ENCODE measurements around the gene EEF2K. TPM values are rescaled to one million over a fixed set of nuclear protein-coding genes. Genes with fewer than 3 reads are reported as not detected.
A peak's percentile ranks its signal among the peaks of the same experiment; 100 is the strongest.

Gene EEF2K
- total and polyA plus RNA-seq, 4 donors = 5.6 to 40.8 (median 17.4) TPM

DNA sequence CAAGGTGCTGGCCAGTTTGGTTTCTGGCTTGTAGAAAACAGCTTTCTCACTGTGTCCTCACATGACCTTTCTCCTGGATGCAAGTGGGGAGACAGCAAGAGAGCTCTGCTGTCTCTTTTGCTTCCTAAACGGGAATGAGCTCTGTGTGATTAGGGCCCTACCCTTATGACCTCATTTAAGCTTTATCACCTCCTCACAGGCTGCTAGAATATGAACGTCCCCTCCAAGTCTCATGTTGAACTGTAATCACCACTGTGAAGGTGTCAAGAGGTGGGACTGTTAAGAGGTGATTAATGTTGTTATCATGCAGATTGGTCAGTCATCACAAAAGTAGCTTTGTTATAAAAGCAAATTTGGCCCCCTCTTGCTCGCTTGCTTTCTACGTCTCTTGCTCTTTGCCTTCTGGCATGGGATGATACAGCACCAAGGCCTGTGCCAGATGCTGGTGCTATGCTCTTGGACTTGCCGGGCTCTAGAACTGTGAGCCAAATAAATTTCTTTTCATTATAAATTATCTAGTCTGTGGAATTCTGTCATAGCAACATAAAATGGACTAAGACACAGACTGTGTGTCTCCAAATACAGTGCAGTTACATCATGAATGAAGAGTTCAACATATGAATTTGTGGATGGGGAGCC is 76.3 kb downstream of the EEF2K start:
- peaks cover 0 to 12% (median 0%) of the 10 kb centered on the region in 5 donors for H3K4me1 ChIP-seq (ENCODE audit: control insufficient read depth in 5 of 5, insufficient read depth in 5 of 5, low read length in 5 of 5)
- ATAC-seq (ENCODE audit: insufficient read depth, low FRiP score) = no peak
- no peaks in the 10 kb centered on the region for H3K9me3 ChIP-seq (ENCODE audit: control insufficient read depth in 4 of 4, insufficient read depth in 3 of 4, low read length in 3 of 4)
- 88% methylated on average over 5 of the region's 5 CpGs for WGBS, 2 donors
- DNase-seq = no peak
- no peak overlapping the region for H3K27ac ChIP-seq (ENCODE audit: low read depth in 1 of 2, low read length in 1 of 2)
- H3K36me3 ChIP-seq (ENCODE audit: control insufficient read depth in 4 of 4, insufficient read depth in 4 of 4, low read length in 4 of 4) = peaks cover 20 to 33% (median 27%) of the 10 kb centered on the region in 4 donors
- H3K27me3 ChIP-seq (ENCODE audit: control insufficient read depth in 3 of 3, insufficient read depth in 3 of 3, low read length in 2 of 3) = no peaks in the 10 kb centered on the region
- no peak for TF ChIP-seq CTCF (IDR thresholded peaks at IDR 0.05; ENCODE audit: control extremely low read depth, extremely low read depth)
- H3K9ac ChIP-seq (ENCODE audit: insufficient read depth in 1 of 2, low read length in 2 of 2) = no peak overlapping the region
- H3K4me3 ChIP-seq = no peak overlapping the region

- peaks cover 16 to 29% (median 23%) of the 10 kb centered on the region in 4 donors for H3K36me3 ChIP-seq (ENCODE audit: control insufficient read depth in 4 of 4, insufficient read depth in 4 of 4, low read length in 4 of 4)
- H3K9me3 ChIP-seq (ENCODE audit: control insufficient read depth in 4 of 4, insufficient read depth in 3 of 4, low read length in 3 of 4) = no peaks in the 10 kb centered on the region
- WGBS, 2 donors = 72 to 76% methylated on average over 9 of the region's 9 CpGs
- H3K27me3 ChIP-seq (ENCODE audit: control insufficient read depth in 3 of 3, insufficient read depth in 3 of 3, low read length in 2 of 3) = no peaks in the 10 kb centered on the region
- no peak for ATAC-seq (ENCODE audit: insufficient read depth, low FRiP score)
- peaks cover 0 to 12% (median 0%) of the 10 kb centered on the region in 5 donors for H3K4me1 ChIP-seq (ENCODE audit: control insufficient read depth in 5 of 5, insufficient read depth in 5 of 5, low read length in 5 of 5)
- DNase-seq = peak; percentile 38 to 72 (median 44)
- H3K9ac ChIP-seq (ENCODE audit: insufficient read depth in 1 of 2, low read length in 2 of 2) = no peak overlapping the region
- H3K27ac ChIP-seq (ENCODE audit: low read depth in 1 of 2, low read length in 1 of 2) = no peak overlapping the region
- no peak overlapping the region for H3K4me3 ChIP-seq
- TF ChIP-seq CTCF (IDR thresholded peaks at IDR 0.05; ENCODE audit: control extremely low read depth, extremely low read depth) = no peak
These were observed 78.6 kb downstream of the EEF2K start for GRCh38 chr16:22284637-22285036.

DNA sequence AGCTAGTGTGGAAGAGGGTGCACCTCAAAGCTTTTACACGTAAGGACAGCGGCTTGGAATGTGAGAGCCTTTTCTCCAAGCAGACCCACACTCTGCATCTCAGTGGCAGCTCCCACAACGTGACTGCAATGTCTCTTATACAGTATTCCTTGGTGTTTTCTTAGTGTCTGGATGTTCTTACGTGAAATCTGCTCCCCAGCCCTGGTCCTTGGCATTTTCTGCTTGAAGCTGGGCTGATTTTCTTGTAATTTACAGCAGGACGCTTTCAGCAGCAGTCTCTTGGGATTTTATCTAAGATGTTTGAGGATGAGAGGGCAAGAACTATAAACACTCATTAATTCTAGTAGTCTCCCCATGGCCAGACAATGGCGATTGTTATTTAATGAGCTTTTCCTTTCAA is 79.0 kb downstream of the EEF2K start:
- Histone ChIP-seq H3K9ac (ENCODE audit: insufficient read depth in 1 of 2, low read length in 2 of 2) (no peak overlapping the region), H3K36me3 (ENCODE audit: control insufficient read depth in 4 of 4, insufficient read depth in 4 of 4, low read length in 4 of 4) (peaks cover 13 to 29% (median 20%) of the 10 kb centered on the region in 4 donors), H3K9me3 (ENCODE audit: control insufficient read depth in 4 of 4, insufficient read depth in 3 of 4, low read length in 3 of 4) (no peaks in the 10 kb centered on the region), H3K27ac (ENCODE audit: low read depth in 1 of 2, low read length in 1 of 2) (no peak overlapping the region), H3K4me3 (no peak overlapping the region), H3K27me3 (ENCODE audit: control insufficient read depth in 3 of 3, insufficient read depth in 3 of 3, low read length in 2 of 3) (no peaks in the 10 kb centered on the region), H3K4me1 (ENCODE audit: control insufficient read depth in 5 of 5, insufficient read depth in 5 of 5, low read length in 5 of 5) (peaks cover 0 to 12% (median 0%) of the 10 kb centered on the region in 5 donors)
- no peak for TF ChIP-seq CTCF (IDR thresholded peaks at IDR 0.05; ENCODE audit: control extremely low read depth, extremely low read depth)
- no peak for ATAC-seq (ENCODE audit: insufficient read depth, low FRiP score)
- peak; percentile 18 to 67 (median 62) for DNase-seq
- 73 to 81% methylated on average over 6 of the region's 6 CpGs for WGBS, 2 donors

GRCh38 chr16:22291020-22291419 is 84.9 kb downstream of the EEF2K start:
- no peak overlapping the region for H3K4me3 ChIP-seq
- H3K9ac ChIP-seq (ENCODE audit: insufficient read depth in 1 of 2, low read length in 2 of 2) = no peak overlapping the region
- no peak for ATAC-seq (ENCODE audit: insufficient read depth, low FRiP score)
- DNase-seq = no peak
- peaks cover 0 to 3% (median 1%) of the 10 kb centered on the region in 4 donors for H3K36me3 ChIP-seq (ENCODE audit: control insufficient read depth in 4 of 4, insufficient read depth in 4 of 4, low read length in 4 of 4)
- no peaks in the 10 kb centered on the region for H3K4me1 ChIP-seq (ENCODE audit: control insufficient read depth in 5 of 5, insufficient read depth in 5 of 5, low read length in 5 of 5)
- H3K9me3 ChIP-seq (ENCODE audit: control insufficient read depth in 4 of 4, insufficient read depth in 3 of 4, low read length in 3 of 4) = no peaks in the 10 kb centered on the region
- no peaks in the 10 kb centered on the region for H3K27me3 ChIP-seq (ENCODE audit: control insufficient read depth in 3 of 3, insufficient read depth in 3 of 3, low read length in 2 of 3)
- H3K27ac ChIP-seq (ENCODE audit: low read depth in 1 of 2, low read length in 1 of 2) = no peak overlapping the region
- WGBS, 2 donors = 98% methylated on average over 5 of the region's 5 CpGs
- no peak for TF ChIP-seq CTCF (IDR thresholded peaks at IDR 0.05; ENCODE audit: control extremely low read depth, extremely low read depth)
